GM19397 (cell line): ENCODE results near the gene RBMS2.
A peak's percentile ranks its signal among the peaks of the same experiment; 100 is the strongest.

Source experiments
- ATAC-seq: cut with Tn5 transposase; IDR thresholded peaks from one replicate; pipeline ENCODE4 v1.9.1; 2021; ENCODE audit warnings: mild to moderate bottlenecking, moderate library complexity; ENCODE audit not compliant: unreplicated experiment

The RBMS2 gene

DNA sequence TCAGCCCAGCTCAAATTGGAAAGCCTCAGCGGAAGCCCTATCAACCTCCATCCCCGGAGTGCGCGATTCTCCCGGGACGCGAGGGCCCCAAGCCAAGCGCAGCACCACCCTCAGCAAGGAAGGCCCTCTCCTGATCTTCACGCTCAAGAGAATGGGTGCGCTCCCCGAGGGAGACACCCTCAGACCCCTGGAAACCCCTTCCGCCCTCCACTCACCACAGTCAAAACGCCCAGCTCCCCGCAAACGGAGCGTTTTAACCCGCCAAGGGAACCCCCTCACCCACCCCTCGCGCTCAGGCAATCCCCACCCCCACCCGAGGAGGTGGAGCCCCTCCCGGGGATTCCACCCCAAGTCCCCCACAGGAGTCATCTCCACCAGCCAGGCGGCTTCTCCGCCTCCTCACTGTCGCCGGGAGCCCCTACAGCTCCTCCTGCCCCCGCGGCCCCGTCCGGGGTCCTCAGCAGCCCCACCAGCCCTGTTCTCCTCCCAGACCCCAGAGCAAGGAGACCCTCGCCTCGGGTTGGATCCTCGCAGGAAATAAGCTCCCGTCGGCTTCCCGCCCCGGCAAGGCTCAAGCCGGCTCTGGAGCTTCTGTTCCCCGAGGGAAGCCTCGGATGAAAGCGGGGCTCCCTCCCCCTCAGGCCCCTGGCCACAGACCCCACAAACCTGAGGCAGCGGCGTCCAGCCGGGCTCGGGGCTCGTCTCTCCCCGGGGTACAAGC, 108.0 kb downstream of the RBMS2 start:
- peak; percentile 8 for ATAC-seq

- ATAC-seq, result peak; percentile 61
Observed at GRCh38 chr12:56630180-56630632, 108.6 kb downstream of the RBMS2 start, which contains the start of gene BAZ2A. Gene BAZ2A (minus strand): TSS chr12:56630326. CDS start chr12:56617530, 12,796 bp downstream.

GRCh38 chr12:56631790-56632700, 110.4 kb downstream of the RBMS2 start:
- ATAC-seq, result no peak

DNA sequence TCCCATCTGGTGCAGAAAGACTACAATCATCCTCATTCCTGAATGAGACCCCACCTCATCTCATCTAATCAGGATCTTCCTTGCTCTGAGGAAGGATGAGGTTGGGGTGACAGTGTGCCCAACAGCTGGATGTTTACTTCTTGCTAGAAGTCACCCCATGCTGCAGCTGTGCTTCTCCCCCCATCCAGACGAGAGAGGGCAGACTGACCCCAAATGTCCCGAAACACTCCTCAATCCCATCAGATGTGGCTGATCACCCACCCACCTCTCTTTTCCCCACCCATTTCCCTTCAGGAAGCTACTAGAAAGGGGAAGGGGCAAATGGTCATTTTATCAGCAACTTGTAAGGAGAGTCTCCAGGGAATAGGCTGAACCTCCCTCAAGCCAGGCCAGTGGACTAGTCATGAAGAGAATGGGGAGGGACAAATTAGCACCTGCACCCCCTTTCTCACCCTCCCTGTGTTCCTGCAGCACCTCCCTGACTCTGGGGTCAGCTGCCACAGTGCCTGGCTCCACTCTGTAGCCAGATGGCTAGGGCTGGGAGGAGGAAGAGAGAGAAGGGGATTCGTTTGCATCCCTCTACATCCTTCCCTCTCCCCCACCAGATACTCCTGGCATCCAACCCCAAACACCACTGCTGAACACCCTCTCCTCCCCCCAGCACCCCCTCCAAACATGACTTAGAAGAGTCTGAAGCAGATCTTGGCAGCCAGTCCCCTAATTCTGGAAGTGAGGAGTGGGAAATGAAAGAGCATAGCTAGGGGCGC, 111.3 kb downstream of the RBMS2 start:
- ATAC-seq, result no peak

GRCh38 chr12:56633468-56634241, 112.0 kb downstream of the RBMS2 start:
- ATAC-seq, result no peak

DNA sequence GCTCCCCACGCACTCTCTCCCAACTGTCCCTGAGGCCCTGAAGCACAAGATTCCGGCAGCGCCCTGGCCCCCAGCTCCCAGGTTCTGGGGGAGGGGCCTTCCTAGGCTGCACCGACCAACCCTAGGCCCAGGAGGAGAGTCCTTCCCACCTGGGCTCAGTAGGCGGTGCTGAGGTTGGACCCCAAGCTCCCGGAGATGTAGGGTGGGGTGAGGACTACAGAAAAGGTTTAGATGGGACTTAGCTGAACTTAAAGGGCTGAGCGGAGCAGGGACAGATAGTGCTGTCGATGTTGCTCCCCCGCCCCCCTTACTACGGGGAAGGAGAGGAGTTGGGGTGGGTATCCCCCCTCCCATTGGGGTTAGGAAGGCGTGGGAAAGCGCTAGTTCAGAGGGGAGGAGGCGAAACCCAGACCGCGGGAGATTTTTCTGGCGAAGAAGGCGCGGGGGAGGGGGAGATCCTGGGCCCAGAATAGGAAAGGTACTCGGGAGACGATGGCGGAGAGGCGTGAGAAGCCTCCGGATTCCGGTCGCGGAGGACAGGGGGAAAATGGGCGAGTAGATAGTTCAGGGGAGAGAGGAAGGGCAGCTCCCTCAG, 112.7 kb downstream of the RBMS2 start:
- ATAC-seq, result no peak

GRCh38 chr12:56634837-56635791, 113.5 kb downstream of the RBMS2 start:
- ATAC-seq, result no peak

DNA sequence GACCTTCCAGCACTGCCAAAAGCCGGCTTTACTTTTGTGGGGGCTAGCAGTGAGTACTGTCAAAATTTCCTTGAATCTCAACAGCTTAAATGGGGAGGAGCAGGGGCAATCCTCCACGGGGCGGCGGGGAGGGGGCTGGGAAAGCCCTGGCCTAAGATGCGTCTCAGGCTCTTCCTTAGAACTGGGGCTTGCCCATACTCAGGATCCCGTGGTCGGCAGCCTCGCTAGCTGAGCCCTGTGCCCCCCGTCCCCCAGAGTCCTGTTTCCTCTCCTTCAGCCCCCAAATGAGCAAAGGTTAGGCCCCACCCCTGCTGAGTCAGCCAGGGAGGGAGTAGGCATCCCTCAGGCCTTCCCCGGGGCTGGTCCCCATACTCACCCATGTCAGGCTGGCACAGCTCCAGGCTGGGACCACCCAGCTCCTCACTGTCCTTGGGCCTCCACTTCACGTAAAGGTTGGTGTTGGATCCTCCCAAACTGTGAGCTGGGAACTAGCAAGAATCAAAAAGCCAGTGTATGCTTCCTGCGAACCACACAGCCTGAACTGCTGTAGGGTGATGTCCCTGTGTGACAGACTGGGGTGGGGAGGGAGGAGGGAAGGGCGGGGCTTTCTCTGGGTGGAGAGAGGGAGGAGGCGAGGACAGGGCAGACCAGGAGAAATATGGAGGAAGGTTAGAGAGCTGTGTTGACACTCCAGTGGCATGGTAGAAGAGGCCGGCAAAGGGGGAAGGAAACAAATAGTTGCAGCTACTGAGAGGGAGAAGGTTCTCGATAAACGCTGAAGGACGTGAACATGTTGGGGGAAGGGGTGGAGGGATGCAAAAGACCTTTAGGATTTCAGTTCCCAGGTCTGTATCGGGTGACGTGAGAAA, 114.4 kb downstream of the RBMS2 start:
- ATAC-seq, result peak; percentile 43

DNA sequence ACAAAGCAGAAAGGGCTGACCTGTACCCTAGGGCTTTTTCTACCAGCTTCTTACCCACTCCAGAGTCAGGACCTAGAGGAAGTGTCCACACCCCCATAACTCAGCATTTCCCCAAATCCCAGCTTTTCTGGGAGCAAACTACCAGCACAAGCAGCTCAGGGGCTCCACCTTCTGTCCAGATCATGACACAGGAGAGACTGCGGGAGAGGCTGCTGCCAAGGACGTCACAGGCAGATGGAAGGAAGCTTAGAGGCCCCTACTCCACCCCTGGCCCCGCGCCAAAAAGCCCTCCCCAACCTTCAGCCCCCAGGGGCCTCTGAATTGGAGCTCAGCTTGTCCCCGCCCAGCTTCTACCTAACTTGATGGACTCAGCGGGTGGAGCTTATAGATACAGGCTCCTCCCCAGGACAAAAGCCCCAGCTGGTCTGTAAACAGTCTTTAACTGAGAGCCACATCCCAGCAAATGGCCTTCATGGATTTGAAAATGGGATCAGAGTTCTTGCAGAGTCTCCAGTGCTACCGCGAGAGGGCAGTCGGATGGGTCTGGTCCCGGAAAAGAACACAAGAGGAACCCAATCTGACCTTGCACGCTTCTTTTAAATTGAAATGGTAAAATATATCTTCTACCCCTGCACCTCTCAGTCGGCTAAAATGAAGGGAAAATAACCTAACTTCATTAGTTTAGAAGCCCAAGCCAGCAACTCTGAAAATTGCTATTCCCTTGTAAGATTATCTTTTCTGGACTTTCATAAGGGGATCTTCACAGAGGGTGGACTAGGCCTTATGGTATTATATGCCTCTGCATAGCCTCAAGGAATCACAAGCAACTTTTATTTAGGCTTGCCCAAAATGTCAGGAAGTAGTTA, 115.3 kb downstream of the RBMS2 start:
- ATAC-seq, result peak; percentile 47

DNA sequence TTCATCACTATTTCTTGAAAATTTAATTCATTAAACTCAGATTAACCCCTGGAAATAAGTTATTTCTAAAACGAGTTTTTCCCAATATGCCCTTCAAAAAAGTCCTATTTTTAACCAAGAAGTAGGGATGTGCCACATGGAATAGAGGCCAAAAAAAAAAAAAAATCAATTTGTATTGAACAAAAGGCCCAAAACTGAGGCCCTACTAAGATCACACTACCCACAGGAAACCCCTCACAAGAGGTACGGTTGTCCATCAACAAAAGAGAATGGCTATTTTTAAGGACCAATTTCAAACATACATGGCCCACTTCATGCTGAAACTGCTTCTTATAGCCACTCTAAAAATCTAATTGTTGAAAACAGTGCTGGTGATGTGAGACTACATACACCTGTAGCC, 116.0 kb downstream of the RBMS2 start:
- no peak for ATAC-seq

GRCh38 chr12:56641219-56641618, 119.6 kb downstream of the RBMS2 start:
- no peak for ATAC-seq

DNA sequence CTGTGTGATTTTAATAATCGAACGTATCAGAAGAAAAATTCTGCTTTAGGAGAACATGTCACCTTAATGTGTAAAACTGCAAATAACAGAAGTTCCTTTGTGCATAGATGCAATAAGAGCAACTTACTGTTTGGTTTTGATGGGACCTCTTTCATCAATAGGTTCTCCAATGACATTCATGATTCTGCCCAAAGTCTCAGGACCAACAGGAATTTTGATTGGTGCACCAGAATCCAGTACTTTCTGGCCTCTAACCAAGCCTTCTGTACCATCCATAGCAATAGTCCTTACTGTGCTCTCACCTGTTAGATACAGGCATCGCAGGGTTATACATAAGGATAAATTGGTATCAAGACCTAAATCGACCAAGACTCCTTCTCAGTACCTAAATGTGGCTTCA, 123.0 kb downstream of the RBMS2 start:
- ATAC-seq, result no peak

DNA sequence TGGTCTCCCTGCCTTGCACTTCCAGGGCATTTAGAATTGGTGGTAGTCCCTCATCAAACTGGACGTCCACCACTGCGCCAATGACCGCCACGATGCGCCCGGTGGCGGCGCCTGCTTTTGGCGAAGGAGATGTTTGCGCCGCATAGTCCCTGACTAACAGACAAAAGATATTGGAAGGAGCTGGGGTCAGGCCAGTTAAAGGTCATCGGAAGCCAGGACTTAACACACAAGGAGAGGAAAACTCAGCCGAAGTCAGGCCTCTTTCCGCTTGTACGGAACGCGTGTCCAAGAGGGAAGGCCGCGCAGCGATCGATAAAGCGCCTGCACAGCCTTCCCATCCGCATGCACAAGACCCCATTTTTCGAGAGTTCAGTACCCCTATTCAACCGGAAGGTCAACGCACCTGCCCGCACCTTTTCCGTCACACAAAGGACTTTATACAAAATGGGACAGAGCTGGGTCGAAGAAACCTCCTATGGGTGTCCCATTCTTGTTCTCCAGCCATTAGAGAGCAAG, 123.6 kb downstream of the RBMS2 start:
- no peak for ATAC-seq
